IPS-NIHi7 (cell line): Measurements from ENCODE around the gene NT5DC3.

ENCODE experiments used
- DNase-seq: peaks from one replicate; pipeline ENCODE4 v3.0.0; 2012; ENCODE audit warnings: mixed read lengths; ENCODE audit errors: extremely low spot score

Gene NT5DC3

DNA sequence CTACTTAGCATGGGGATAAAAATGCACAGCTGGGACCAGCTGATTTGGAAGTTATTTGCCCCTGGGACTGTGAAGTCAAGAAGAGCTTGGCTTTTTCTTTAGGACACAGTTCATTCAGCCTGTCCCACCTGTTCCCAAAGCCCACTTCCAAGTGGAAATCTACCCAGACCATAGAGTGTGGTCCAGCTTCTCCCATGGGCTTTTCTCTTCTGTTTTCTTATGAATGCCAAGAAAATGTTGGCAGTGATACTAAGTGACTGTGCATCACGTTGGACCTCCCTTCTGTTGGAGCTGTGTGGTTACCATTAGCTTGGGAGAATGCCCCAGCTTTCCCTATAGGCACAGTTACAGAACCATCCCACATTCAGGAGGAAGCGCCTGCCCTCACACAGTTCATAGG lies 89.4 kb downstream of the NT5DC3 start:
- DNase-seq, result no peak

DNA sequence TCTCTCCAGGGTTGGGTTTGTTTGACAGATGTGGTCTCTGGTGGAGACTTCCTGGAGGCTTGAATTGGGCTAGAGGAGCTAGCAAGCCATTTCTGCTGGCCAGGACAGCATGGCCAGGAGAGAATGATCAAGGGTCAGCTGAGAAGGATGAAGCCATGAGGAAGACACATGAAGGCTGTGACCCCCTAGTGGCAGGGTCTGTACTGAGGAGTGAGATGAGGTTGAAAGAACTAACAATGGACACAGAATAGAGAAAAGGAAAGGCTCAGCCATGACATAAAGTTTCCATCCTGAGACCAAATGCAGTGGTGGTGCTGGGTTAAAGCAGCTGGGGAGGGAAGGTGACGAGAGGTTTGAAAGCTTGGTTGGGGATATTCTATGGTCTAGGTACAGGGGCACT lies 89.9 kb downstream of the NT5DC3 start:
- peak; percentile 54 for DNase-seq

DNA sequence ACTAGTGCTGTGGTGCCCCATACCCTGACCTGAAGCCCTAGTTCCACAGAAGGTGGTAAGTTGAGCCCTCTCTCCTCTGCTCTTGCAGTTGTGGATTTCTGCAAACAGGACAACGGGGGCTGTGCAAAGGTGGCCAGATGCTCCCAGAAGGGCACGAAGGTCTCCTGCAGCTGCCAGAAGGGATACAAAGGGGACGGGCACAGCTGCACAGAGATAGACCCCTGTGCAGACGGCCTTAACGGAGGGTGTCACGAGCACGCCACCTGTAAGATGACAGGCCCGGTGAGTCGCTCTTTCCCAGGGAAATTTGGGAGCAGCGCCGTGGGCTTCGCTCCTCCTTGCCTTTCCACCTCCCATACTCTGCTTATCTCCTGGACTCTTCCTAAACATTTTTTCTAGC lies 92.2 kb downstream of the NT5DC3 start:
- no peak for DNase-seq

DNA sequence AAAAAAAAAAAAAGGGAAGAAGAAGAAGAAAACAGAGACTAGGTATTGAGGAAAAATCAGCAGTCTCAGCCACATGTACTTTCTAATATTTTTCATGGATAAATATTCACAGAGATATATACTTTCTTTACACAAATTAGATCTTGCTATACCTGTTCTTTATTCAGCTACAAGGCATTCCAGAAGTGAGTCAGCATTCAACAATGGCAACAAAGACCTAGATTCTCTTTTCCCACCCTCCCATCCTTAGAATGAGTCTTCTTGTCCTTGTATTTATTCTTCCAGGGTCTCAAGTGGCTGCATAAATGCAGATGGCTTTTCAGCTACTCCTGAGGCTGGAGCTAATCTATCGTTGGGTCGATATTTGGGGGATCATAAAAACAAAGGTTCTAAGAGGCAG lies 93.0 kb downstream of the NT5DC3 start:
- DNase-seq, result no peak

DNA sequence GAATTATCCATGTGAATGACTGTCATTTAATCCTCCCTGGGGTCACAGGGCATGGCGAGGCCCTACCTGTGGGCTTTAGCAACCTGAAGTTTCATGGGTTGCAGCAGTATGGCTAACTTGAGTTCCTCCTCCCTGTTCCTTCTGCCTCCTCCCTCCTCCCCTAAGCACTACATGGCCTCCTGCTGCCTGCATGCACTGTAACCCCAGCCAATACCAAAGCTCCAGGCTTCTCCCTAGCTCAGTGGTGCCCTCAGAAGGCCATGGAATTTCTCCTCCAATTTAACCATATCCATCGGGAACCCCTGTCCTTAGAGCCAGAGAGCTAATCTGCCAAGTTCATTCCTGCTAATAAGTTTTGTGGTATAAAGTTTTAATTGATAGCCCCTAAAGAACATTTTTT lies 95.1 kb downstream of the NT5DC3 start:
- peak; percentile 82 for DNase-seq

DNA sequence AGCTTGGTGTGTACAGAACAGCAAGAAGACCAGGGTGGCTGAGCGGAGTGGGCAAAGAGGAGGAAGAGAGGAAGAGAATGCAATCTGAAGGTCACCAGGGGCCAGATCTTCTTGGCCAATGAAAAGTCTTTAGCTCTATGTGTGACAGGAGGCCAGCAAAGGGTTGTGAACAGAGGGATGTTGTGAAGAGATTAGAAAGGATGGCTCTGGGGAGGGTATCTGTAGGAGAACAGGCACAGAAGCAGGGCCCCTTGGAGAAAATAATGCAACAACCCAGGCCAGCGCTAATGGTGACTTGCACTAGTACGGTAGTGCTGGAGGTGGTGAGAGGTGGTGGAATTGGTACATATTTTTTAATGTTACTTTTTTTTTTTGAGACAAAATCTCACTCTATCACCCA lies 97.2 kb downstream of the NT5DC3 start:
- DNase-seq, result no peak

DNA sequence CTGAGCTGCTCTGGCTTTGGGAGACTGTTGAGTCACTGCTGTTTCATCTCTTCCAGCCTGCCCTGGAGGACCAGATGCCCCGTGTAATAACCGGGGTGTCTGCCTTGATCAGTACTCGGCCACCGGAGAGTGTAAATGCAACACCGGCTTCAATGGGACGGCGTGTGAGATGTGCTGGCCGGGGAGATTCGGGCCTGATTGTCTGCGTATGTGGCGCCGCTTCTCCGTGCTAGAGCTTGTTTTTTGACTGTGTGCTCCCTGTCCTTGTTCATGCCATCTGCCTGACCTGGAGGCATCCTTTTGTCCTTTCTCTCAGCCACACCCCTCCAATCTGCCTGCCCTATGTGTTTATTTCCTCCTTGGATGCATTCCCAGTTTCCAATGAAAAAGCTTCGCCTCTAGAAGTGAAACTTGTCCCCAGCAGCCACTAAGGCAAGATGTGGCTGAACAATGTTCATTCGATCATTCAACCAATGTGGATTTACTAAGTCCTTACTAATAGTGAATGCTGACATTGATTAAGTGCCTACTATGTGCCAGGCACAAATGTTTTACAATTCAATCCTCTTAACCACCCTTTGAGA lies 98.6 kb downstream of the NT5DC3 start:
- DNase-seq, result no peak

DNA sequence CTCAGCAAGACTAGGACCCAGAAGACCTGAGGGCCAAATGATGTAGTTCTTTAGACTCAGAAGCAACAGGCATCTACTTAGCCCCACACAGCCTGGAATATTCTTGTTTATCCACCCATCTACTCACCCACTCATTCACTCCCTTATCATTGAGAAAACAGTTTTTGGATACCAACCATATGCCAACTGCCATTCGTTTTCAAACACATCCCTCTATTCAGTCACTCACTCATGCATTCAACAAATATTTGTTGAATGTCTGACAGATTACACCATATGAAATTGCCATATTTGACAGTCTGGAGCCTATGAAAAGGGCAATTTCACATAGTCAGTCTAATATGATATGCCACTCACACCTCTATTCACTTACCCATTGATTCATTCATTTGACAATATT lies 103.2 kb downstream of the NT5DC3 start:
- no peak for DNase-seq

DNA sequence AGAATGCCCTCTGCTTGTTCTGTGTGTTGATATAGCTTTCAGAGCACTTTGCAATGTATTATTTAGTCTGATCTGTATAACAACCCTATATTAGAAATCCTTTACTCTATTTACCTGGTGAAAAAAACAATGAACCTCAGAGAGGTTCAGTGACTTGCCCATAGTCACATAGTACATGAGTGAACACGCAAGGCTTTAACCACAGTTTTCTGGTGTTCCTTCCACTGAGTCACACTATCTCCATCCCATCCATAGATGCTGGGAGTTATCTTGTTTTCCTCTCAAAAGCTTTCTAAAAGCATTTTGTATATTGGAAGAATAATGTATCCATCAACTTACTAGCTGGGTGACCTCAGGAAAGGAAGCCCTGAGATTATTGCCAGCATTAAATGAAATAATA lies 104.5 kb downstream of the NT5DC3 start:
- no peak for DNase-seq

DNA sequence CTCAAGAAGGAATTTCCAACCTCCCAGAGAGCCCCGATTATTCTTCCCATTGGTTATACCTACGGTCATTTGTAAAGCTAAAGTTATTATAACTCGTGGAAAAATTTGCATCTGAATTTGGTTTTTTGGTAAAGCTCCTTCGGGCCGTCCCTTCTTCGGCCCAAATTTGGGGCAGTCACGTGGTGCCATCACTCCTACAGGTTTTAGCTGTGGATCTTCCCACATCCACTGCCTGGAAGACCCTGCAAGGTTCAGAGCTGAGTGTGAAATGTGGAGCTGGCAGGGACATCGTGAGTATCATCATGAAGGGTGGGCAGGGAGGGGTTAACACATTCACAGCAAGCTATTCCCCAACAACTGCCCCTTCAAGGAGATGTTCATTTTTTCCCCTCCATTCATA lies 105.7 kb downstream of the NT5DC3 start:
- DNase-seq, result no peak

DNA sequence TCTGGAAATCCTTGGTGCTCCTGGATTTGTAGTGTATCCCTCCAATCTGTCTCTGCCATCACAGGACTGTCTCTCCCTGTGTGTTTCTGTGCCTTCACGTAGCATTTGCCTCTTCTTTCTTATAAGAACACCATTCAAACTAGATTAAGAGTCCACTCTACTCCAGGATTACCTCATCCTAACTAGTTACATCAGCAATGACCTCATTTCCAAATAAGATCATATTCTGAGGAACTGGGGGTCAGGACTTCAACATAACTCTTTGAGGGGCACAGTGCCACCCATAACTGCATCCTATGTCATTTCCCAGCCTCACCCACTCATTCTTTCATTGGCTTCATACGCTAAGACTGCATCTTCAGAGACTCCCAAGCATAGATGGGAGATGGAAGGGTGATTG lies 106.2 kb downstream of the NT5DC3 start:
- no peak for DNase-seq

DNA sequence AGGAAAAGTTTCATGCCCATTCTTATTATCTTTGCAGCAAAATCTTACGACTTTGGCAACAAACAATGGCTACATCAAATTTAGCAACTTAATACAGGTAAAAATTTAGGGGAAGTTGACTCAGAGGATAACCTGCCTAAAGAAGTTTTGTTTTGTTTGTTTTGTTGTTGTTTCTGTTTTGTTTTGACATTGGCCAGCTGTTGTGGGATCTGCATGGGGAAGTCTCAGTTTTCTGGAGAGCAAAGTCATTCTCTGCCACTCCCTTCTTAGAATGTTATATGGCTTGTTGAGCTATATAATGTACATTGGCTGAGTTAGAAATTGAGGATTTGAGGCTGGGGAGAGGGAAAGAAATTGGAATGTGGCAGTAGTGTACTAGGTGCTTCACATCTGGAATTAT lies 109.5 kb downstream of the NT5DC3 start:
- no peak for DNase-seq

DNA sequence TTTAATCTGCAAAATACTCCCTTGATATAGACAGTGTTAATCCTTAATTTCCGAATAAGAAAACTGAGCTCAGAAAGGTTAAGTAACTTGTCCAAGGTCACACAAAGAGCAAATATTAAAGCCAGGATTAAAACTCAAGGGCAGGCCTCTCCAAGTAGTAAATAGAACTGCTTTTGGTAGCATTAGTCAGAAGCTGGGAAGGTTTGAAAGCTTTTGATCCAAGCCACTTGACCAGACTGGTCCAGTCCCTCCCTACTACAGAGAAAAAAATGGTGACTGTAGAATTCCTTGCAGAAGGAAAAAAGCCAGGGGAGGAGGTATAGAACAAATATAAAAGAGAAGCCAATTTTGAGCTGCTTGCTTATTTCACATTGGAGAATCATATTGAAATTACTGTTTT lies 111.5 kb downstream of the NT5DC3 start:
- no peak for DNase-seq

DNA sequence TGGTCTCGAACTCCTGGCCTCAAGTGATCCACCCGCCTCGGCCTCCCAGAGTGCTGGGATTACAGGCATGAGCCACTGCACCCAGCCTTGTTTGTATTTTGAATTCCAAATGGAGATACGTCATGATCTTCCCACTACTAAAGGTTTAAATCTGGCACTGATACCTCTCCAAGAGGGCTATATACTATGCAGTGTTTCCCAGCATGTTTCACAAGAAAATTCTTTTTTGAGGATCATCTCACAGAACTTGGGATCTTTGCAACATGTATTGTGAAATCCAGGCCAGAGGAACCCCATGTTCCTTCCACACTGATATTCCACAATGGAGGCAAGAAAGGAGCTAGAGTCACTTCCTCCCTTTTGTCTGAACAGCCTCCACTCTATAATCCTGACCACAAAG lies 112.7 kb downstream of the NT5DC3 start:
- DNase-seq, result no peak

DNA sequence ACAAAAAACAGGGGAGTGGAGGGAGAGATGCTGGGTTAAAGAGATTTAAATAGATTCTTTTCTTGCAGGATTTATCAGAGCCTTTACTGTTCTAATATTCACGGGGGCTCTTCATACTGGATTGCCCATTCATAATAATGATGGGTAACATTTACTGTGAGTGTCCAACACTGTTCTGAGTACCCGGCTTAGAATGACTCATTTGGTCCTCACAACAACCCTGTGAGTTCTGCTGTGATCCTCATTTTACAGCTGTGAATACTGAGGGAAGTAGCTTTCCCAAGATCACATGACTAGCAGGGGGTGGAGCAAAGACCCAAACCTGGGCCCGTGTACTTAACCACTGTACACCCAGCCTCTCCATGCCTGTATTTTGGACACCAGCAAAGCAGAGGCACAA lies 113.4 kb downstream of the NT5DC3 start:
- no peak for DNase-seq

DNA sequence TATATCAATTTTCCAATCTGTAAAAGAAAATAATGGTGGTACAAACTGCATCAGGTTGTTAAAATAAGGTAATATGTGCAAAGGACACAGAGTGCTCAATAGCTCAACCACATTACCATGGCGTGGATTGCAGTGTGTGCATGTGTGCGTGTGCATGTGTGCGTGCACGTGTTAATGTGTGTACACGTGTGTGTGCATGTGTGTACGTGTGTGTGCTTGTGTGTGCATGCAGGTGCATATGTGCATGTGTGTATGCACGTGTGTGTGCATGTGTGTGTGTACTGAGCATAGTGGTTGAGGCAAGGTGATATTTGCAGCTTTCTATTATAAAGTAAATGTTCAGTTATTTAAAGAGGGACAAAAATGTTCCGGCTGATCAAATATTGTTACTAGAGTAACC lies 115.6 kb downstream of the NT5DC3 start:
- DNase-seq, result no peak
